Large intestine (tissue), 3 donors: ENCODE measurements around the gene VIPR2. TPM values are rescaled to one million over a fixed set of nuclear protein-coding genes. Genes with fewer than 3 reads are reported as not detected.

Source experiments
- DNase-seq, 2 donors: peaks; one replicate each; pipeline versions ENCODE4 v3.0.0 to v3.0.0-alpha.2; 2013
- H3K27ac ChIP-seq: one replicate; pipeline ENCODE4 v1.5.1; 2013; ENCODE audit warnings: low read length
- H3K27me3 ChIP-seq: 2 replicates; pipeline ENCODE4 v1.6.1; 2013; ENCODE audit warnings: low read length; ENCODE audit not compliant: control insufficient read depth, insufficient read depth
- H3K36me3 ChIP-seq: 2 replicates; pipeline ENCODE4 v1.6.1; 2013; ENCODE audit warnings: low read length; ENCODE audit not compliant: control insufficient read depth, insufficient read depth
- H3K4me1 ChIP-seq: one replicate; pipeline ENCODE4 v1.6.1; 2013; ENCODE audit warnings: low read length; ENCODE audit not compliant: control insufficient read depth, insufficient read depth
- H3K4me3 ChIP-seq: one replicate; pipeline ENCODE4 v1.5.1; 2013; ENCODE audit warnings: low read length
- H3K9me3 ChIP-seq: one replicate; pipeline ENCODE4 v1.6.1; 2013; ENCODE audit warnings: mild to moderate bottlenecking, low read depth, low read length, moderate library complexity; ENCODE audit not compliant: control insufficient read depth
- WGBS: methylation state at CpG from one replicate; pipeline ENCODE4 v1.1.5; 2013; ENCODE audit warnings: low lambda C conversion rate; ENCODE audit not compliant: insufficient coverage; 5-methylcytosine and 5-hydroxymethylcytosine counted together
- polyA plus RNA-seq: library from polyadenylated mRNA; unstranded; fragments of 120-200 nt; gene quantifications from one replicate; pipeline ENCODE4 v1.2.1, GENCODE V29; 2013

VIPR2 gene
- polyA plus RNA-seq, 1 donor = 1.4 TPM

DNA sequence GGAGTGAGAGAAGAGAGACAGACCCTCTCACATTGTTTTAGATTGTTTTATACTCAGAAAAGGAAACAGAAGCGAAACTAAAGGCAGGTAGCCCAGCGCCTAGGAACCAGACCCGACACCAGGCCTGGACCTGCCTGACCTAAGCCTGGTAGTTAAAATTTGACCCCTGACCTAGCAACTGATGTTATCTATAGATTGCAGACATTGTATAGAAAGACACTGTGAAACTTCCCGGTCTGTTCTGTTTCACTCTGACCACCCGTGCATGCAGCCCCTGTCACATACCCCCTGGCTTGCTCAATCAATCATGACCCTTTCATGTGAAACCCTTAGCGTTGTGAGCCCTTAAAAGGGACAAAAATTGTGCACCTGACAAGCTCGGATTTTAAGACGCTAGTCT is 31.6 kb downstream of the VIPR2 start:
- Histone ChIP-seq H3K4me3 (no peak overlapping the region), H3K4me1 (no peaks in the 10 kb centered on the region), H3K9me3 (peaks cover 5% of the 10 kb centered on the region), H3K27ac (no peak overlapping the region), H3K27me3 (peaks cover 27% of the 10 kb centered on the region), H3K36me3 (no peaks in the 10 kb centered on the region)
- WGBS = no CpG with 5 or more reads among the region's 8 CpGs
- no peak for DNase-seq

DNA sequence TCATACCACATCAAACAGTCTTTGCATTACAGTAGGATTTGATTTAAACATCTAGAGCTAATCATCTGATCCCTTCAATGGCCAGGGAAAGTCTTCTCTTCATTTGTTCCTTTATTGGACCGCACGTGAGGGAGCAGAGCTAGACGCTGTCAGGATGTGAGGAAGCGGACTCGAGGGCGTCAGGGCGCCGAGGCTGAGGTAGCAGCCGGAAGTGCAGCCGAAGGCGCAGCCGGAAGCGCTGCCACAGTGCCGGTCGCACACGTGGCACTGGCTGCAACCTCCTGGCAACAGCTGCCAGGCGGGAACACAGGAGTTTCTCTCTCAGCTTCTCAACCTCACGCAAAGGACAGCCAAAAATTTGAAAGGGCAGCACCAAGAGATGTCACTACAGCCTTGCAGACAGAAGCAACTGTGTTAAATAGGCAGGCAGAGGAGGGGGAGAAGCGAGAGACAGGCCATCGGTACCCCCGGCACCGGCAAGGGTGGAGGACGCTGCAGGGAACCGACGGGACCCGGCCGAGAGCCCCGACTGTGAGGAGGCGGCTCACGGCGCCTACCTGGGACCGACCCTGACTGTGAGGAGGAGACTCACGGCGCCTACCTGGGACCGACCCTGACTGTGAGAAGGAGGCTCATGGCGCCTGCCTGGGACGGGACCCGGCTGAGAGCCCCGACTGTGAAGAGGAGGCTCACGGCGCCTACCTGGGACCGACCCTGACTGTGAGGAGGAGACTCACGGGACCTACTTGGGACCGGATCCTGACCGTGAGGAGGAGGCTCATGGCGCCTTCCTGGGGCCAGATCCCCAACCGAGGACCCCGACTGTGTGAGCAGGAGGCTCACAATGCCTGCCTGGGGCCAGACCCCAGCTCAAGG is 32.3 kb downstream of the VIPR2 start:
- no peaks in the 10 kb centered on the region for H3K36me3 ChIP-seq
- WGBS = 79% methylated on average over 3 of the region's 48 CpGs
- H3K27me3 ChIP-seq = peaks cover 27% of the 10 kb centered on the region
- peaks cover 5% of the 10 kb centered on the region for H3K9me3 ChIP-seq
- H3K4me3 ChIP-seq = no peak overlapping the region
- H3K27ac ChIP-seq = no peak overlapping the region
- H3K4me1 ChIP-seq = no peaks in the 10 kb centered on the region
- no peak for DNase-seq

DNA sequence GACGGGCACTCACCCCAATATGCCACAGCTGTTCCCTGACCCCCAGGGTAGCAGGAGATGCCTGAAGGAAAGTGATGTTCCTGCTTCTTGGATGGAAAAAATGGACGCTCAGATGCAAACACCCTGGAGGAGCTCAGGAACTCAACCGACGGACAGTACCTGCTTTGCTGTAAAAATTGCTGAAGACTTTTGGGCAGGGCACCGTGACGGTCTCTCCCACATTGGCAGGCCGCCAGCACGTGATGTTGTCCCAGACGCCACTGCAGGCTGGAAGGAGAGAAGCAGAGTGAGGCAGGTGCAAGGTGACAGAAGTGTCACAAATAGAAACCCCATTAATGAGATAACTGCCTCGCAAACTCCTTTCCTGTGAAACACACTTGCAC is 35.0 kb downstream of the VIPR2 start:
- no peaks in the 10 kb centered on the region for H3K36me3 ChIP-seq
- no peak overlapping the region for H3K4me3 ChIP-seq
- peaks cover 11% of the 10 kb centered on the region for H3K9me3 ChIP-seq
- H3K27me3 ChIP-seq = peaks cover 26% of the 10 kb centered on the region
- no peak for DNase-seq
- H3K4me1 ChIP-seq = no peaks in the 10 kb centered on the region
- WGBS = 40% methylated on average over 1 of the region's 10 CpGs
- H3K27ac ChIP-seq = no peak overlapping the region

DNA sequence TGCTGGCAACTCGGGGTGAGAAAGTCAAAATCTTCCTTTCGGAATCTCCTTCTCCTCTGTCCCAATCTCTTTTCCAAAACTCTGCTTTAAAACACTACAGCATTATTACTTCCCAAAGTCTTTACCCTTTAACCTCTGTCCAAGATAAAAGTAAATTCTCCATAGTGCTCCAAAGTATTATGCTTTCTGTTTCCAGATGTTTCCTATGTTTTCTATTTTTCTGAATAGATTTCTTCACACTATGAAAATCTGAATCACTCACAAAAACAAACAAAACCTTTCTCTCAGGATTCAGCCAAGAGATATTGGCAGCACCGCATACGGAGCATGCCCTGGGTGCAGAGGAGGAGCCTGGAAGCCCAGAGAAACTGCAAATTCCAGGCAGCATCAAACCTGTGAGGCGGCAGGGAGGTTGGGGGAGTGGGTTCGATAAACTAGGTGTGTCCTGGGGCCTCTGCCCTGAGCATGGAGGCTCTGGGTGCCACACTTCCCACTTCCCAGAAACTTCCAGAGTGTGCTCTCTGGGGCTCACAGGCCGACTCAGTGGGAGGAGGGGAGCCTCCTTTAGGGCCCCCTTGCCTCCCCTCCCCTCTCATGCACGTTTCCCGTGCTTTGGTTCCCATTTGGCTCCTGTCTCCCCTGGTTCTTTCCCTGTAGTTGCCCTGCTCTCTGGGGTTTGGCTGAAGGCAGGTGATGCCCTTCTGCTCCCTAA is 35.6 kb downstream of the VIPR2 start:
- no peak for DNase-seq

DNA sequence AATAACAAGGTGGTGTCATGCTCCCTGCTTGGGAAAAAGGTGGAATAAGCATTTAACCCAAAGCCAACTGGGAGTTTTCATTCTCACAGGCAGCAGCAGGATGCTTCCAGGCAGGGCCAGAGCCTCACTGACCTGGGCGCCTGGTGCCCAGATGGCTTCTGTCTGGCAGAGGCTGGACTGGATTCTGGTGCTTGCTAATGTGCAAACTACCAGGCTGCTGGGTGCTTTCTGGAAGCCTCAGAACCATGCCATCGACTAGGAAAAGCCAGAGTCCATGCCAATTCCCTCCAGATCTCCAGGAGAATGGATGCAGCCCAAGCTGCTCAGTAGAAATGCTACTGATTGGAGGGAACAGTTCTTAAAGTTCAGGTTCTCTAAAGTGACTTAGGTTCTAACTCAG is 36.2 kb downstream of the VIPR2 start:
- no CpG with 5 or more reads among the region's 2 CpGs for WGBS
- H3K4me1 ChIP-seq = no peaks in the 10 kb centered on the region
- peaks cover 11% of the 10 kb centered on the region for H3K9me3 ChIP-seq
- H3K36me3 ChIP-seq = no peaks in the 10 kb centered on the region
- DNase-seq = no peak
- no peak overlapping the region for H3K4me3 ChIP-seq
- H3K27ac ChIP-seq = no peak overlapping the region
- peaks cover 19% of the 10 kb centered on the region for H3K27me3 ChIP-seq

More for the DNA sequence above, 35.6 kb downstream of the VIPR2 start:
- Histone ChIP-seq H3K4me3 (no peak overlapping the region), H3K4me1 (no peaks in the 10 kb centered on the region), H3K36me3 (no peaks in the 10 kb centered on the region), H3K27ac (no peak overlapping the region), H3K9me3 (peaks cover 11% of the 10 kb centered on the region), H3K27me3 (peaks cover 24% of the 10 kb centered on the region)
- WGBS = 100% methylated on average over 2 of the region's 9 CpGs

DNA sequence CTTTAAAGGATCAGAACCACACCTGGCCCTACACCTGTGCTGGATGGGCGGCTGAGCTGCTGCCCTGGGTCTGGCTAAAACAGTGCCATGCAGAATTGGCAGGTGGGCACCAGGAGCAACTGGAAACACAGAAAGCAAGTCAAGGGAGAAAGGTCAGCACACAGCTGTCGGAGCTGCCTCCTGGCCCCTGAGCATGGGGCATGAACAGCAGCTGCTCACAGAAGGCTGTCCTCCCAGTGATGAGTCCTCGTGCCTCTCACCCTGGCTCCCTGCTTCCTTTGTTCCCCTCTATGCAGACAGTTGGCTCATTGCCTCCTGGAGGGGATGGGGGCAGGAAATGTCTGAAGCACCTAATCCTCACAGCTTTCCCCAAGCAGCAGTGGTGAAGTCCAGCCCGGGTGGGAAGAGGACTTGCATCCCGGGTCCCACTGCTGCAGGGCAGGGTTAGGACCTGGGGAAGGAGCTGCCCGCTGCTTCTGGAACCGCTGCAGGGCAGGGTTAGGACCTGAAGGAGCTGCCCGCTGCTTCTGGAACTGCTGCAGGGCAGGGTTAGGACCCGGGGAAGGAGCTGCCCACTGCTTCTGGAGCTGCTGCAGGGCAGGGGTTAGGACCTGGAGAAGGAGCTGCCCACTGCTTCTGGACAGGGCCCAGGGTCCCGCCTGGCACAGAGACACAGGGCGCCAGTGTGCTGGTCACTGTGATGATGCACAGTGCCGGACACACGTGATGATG is 37.3 kb downstream of the VIPR2 start:
- no peak overlapping the region for H3K27ac ChIP-seq
- H3K36me3 ChIP-seq = no peaks in the 10 kb centered on the region
- peaks cover 9% of the 10 kb centered on the region for H3K9me3 ChIP-seq
- H3K4me3 ChIP-seq = no peak overlapping the region
- WGBS = no CpG with 5 or more reads among the region's 13 CpGs
- no peaks in the 10 kb centered on the region for H3K4me1 ChIP-seq
- no peak for DNase-seq
- H3K27me3 ChIP-seq = peaks cover 8% of the 10 kb centered on the region

DNA sequence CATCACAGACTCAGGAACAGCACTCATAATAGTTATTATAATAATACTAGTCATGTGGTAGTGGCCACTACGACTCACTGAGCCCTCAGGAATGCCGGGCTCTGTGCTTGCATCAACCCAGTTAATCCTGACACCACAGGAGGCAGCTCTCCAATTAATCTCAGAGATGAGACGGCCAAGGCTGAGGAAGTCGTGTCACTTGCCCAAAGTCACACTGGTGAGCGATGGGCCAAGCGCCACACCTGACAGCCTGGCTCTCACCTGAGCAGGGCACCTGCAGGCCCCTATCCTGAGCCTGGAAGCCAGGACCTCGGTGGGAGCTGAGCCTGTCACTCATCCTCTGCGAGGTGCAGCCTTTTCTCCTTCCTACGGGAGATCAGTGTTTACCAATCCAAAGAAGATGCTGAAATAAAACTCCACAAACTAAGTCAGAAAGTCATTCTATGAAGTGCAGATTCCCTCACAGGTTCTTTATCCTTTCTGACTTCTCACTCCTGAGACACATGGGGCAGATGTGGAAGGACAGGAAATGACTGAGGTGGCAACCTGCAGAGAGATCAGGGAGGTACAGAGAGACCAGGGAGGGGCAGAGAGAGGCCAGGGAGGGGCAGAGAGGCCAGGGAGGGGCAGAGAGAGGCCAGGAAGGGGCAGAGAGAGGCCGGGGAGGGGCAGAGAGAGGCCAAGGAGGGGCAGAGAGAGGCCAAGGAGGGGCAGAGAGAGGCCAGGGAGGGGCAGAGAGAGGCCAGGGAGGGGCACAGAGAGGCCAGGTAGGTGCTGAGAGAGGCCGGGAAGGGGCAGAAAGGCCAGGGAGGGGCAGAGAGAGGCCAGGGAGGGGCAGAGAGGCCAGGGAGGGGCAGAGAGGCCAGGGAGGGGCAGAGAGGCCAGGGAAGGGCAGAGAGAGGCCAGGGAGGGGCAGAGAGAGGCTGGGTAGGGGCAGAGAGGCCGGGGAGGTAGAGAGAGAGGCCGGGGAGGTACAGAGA is 38.5 kb downstream of the VIPR2 start:
- peaks cover 2% of the 10 kb centered on the region for H3K27me3 ChIP-seq
- H3K4me1 ChIP-seq = no peaks in the 10 kb centered on the region
- H3K9me3 ChIP-seq = peaks cover 6% of the 10 kb centered on the region
- no peaks in the 10 kb centered on the region for H3K36me3 ChIP-seq
- no peak for DNase-seq
- no peak overlapping the region for H3K27ac ChIP-seq
- no peak overlapping the region for H3K4me3 ChIP-seq
- 33% methylated on average over 3 of the region's 13 CpGs for WGBS

DNA sequence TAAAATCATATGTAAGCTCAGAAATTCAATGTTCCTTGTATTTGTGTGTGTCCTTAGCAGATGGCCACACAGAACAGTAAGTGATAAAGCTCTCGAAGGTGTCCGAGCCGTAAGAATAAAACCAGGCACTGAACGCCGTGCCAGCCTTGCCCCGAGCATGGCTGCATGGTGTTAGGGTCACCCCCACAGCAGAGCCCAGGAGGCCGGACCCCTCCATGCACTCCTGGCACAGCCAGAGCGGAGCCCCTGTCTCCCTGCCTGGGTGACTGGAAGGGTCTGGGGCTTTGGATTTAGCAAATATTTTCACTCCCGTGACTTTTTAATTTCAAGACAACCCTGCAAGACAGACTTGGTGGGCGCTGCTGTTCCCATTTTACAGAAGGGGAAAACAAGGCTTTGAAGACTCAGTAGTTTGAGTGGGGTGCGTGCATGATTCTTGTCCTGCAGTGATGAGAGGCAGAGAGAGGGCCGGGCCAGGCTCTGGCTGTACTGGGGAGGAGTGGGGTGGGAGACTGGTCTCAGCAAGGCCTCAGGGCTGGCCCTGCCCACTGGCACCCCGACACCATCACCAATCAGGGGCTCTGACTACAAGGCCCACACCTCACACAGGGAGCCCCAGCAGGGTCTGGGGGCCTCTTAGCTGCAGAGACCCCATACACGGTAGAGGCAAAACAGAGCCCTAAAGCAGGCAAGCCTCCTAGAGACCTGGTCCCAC is 39.4 kb downstream of the VIPR2 start:
- H3K27ac ChIP-seq = no peak overlapping the region
- H3K4me1 ChIP-seq = no peaks in the 10 kb centered on the region
- DNase-seq = no peak
- peaks cover 2% of the 10 kb centered on the region for H3K27me3 ChIP-seq
- peaks cover 6% of the 10 kb centered on the region for H3K9me3 ChIP-seq
- no CpG with 5 or more reads among the region's 14 CpGs for WGBS
- no peaks in the 10 kb centered on the region for H3K36me3 ChIP-seq
- H3K4me3 ChIP-seq = no peak overlapping the region

DNA sequence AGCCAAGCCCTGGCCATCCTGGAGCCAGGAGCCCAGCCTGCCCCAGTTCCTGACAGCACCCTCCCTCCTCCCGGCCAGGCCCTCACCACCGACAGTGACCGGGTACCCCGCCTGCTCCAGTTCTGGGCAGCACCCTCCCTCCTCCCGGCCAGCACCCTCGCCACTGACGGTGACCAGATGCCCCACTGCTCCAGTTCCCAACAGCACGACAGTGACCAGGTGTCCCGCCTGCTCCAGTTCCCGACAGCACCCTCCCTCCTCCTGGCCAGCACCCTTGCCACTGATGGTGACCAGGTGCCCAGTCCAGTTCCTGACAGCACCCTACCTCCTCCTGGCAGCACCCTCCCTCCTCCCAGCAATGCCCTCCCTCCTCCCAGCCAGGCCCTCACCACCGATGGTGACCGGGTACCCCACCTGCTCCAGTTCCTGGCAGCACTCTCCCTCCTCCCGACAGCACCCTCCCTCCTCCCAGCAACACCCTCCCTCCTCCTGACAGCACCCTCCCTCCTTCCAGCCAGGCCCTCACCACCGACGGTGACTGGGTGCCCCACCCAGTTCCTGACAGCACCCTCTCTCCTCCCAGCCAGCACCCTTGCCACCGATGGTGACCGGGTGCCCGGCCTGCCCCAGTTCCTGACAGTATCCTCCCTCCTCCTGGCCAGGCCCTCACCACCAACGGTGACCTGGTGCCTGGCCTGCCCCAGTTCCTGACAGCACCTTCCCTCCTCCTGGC is 40.3 kb downstream of the VIPR2 start:
- Histone ChIP-seq H3K9me3 (peaks cover 6% of the 10 kb centered on the region), H3K36me3 (no peaks in the 10 kb centered on the region), H3K27ac (no peak overlapping the region), H3K4me1 (no peaks in the 10 kb centered on the region), H3K4me3 (no peak overlapping the region), H3K27me3 (peaks cover 2% of the 10 kb centered on the region)
- no peak for DNase-seq
- no CpG with 5 or more reads among the region's 19 CpGs for WGBS
